ENCODE data around the gene STC2.
"Not testable (repeated sequence)": the region's sequence is repeated elsewhere in the genome, so short reads cannot be mapped to it uniquely, and the experiment has no call there.

Gene STC2, protein sequence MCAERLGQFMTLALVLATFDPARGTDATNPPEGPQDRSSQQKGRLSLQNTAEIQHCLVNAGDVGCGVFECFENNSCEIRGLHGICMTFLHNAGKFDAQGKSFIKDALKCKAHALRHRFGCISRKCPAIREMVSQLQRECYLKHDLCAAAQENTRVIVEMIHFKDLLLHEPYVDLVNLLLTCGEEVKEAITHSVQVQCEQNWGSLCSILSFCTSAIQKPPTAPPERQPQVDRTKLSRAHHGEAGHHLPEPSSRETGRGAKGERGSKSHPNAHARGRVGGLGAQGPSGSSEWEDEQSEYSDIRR

DNA sequence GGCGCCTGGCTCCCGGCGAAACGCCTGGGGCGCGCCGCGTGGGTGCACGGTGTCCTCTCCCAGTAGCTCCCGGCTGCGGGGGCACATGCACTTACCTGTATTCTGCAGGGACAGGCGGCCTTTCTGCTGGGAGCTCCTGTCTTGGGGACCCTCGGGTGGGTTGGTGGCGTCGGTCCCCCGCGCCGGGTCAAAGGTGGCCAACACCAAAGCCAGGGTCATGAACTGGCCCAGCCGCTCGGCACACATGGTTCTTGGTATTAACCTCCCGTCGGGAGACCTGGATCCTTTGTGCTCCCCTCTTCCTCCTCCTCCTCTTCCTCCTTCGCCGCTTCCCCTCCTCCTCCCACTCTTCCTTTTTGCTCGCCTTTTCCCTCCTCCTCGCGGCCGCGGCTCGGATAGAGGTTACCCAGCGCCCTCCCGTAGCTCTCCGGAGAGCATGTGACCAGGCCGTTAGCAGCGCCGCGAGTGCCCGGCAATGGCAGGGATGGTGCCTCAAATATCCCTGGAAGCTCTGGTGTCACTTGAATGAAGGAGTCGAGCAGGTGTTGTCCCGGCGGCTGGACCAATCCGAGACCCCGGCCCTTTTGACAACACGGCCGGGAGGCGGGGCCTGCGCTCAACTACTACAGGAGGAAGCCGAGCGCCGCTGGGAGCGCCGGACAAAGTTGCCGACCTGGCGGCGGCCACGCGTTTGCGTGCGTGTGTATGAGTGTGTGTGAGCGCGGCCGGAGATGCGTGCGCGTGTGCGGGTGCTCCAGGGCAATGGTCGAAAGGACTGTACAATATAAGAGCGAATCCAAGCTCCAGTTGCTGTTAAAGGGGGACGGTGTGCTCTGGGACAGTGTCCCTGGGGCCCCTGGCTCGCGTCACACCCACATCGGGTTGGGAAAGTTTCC, at the start of gene STC2:
TSS of gene STC2 (minus strand) at position 467 of the 896 bp plus-strand sequence. CDS start at position 246, 221 bp downstream.
- Histone ChIP-seq H3K27ac (ENCODE audit: low read depth, low read length) (peak within 1 kb of the TSS; percentile 88), H2AFZ (ENCODE audit: low read length, unreplicated experiment) (no peak within 1 kb of the TSS), H3K79me2 (ENCODE audit: control insufficient read depth, insufficient read depth, low read length, unreplicated experiment) (peaks cover 57% of the 10 kb centered on the region), H3K4me1 (ENCODE audit: control insufficient read depth, insufficient read depth, low read length, unreplicated experiment) (peaks cover 42% of the 10 kb centered on the region), H3K27me3 (ENCODE audit: insufficient read depth, low read length) (no peaks in the 10 kb centered on the region), H3K36me3 (ENCODE audit: insufficient read depth, low read length) (peaks cover 37% of the 10 kb centered on the region), H3K4me3 (ENCODE audit: low read depth, low read length) (peak within 1 kb of the TSS; percentile 92)

DNA sequence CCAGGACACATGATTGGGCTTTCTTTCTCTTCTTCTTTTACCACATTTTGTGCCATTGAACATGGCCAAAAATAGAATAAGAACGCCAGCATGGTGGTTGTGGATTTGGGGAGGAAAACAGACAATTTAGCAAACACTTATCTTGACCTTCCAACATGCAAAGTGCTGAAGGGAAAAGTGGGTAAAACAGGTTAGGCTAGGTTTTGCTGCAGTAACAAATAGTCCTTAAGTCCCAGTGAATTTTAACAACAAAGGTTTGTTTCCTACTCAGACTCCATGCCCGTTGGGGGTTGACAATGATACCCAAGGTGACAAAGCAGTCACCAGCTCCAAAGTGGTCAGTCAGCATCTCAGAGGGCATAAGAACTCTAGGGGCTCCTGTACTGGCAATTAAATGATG, 43.2 kb upstream of the STC2 start:
- no peaks in the 10 kb centered on the region for H3K79me2 ChIP-seq (ENCODE audit: control insufficient read depth, insufficient read depth, low read length, unreplicated experiment)
- no peaks in the 10 kb centered on the region for H3K27me3 ChIP-seq (ENCODE audit: insufficient read depth, low read length)
- no peak overlapping the region for H3K4me3 ChIP-seq (ENCODE audit: low read depth, low read length)
- no peaks in the 10 kb centered on the region for H3K36me3 ChIP-seq (ENCODE audit: insufficient read depth, low read length)
- no peak overlapping the region for H3K27ac ChIP-seq (ENCODE audit: low read depth, low read length)
- H2AFZ ChIP-seq (ENCODE audit: low read length, unreplicated experiment): no peak overlapping the region
- no peaks in the 10 kb centered on the region for H3K4me1 ChIP-seq (ENCODE audit: control insufficient read depth, insufficient read depth, low read length, unreplicated experiment)

DNA sequence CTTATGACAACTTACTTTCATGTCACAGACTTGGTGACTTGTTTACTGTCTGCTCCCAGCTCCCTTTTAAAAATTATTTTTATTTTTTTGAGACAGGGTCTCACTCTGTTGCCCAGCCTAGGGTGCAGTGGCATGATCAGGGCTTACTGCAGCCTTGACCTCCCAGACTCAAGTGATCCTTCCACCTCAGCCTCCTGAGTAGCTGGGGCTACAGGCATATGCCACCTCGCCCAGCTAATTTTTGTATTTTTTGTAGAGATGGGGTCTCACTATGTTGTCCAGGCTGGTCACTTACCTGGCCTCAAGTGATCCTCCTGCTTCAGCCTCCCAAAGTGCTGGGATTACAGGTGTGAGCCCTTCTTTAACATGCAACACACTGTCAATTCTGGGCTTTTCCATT, 35.2 kb upstream of the STC2 start:
- H3K4me1 ChIP-seq (ENCODE audit: control insufficient read depth, insufficient read depth, low read length, unreplicated experiment); H3K27ac ChIP-seq (ENCODE audit: low read depth, low read length); H3K27me3 ChIP-seq (ENCODE audit: insufficient read depth, low read length); H3K4me3 ChIP-seq (ENCODE audit: low read depth, low read length); H3K36me3 ChIP-seq (ENCODE audit: insufficient read depth, low read length); H2AFZ ChIP-seq (ENCODE audit: low read length, unreplicated experiment); H3K79me2 ChIP-seq (ENCODE audit: control insufficient read depth, insufficient read depth, low read length, unreplicated experiment): not testable (repeated sequence)

DNA sequence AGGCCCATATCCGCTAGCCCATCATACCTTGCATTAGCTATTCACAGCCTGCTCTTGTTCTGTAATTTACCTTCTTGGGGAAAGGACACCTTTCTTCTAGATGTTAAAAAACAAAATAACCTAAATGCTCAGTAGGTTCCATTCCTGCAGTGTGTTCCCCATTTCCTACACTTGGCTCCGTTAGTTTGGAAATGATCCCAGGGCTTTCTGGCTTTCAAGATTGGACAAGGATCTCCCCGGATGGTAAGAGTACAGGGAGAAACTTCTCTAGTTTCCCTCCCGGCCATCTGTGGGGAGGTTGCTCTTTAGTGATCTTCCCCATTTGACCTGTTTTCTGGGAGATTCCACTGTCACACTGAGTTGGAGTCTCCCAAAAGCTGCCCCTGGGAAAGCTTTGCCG, 27.3 kb upstream of the STC2 start:
- H3K27me3 ChIP-seq (ENCODE audit: insufficient read depth, low read length): no peaks in the 10 kb centered on the region
- H3K36me3 ChIP-seq (ENCODE audit: insufficient read depth, low read length): no peaks in the 10 kb centered on the region
- no peaks in the 10 kb centered on the region for H3K4me1 ChIP-seq (ENCODE audit: control insufficient read depth, insufficient read depth, low read length, unreplicated experiment)
- no peaks in the 10 kb centered on the region for H3K79me2 ChIP-seq (ENCODE audit: control insufficient read depth, insufficient read depth, low read length, unreplicated experiment)
- no peak overlapping the region for H2AFZ ChIP-seq (ENCODE audit: low read length, unreplicated experiment)
- H3K27ac ChIP-seq (ENCODE audit: low read depth, low read length): no peak overlapping the region
- H3K4me3 ChIP-seq (ENCODE audit: low read depth, low read length): no peak overlapping the region

DNA sequence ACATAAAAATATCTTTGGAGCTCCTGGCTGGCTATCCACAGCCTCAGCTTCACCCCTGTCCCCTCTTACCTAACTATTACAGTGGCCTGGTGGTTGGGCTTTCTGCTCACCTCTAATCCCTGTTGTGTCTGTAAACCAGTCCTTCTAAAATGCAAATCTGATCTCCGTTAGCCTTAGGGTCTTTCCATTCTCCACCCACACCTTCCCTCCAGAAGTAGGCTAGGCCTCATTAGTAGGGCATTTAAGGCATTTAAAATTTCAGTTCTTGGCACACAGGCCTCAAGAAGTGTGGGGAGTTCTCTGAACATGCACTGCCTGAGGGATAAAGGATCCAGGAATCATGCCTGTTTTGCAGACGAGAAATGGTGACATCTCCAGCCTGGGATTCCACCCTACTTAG, 26.4 kb upstream of the STC2 start:
- H3K79me2 ChIP-seq (ENCODE audit: control insufficient read depth, insufficient read depth, low read length, unreplicated experiment): no peaks in the 10 kb centered on the region
- H2AFZ ChIP-seq (ENCODE audit: low read length, unreplicated experiment): no peak overlapping the region
- H3K4me3 ChIP-seq (ENCODE audit: low read depth, low read length): no peak overlapping the region
- H3K4me1 ChIP-seq (ENCODE audit: control insufficient read depth, insufficient read depth, low read length, unreplicated experiment): no peaks in the 10 kb centered on the region
- H3K36me3 ChIP-seq (ENCODE audit: insufficient read depth, low read length): no peaks in the 10 kb centered on the region
- H3K27me3 ChIP-seq (ENCODE audit: insufficient read depth, low read length): no peaks in the 10 kb centered on the region
- H3K27ac ChIP-seq (ENCODE audit: low read depth, low read length): no peak overlapping the region

DNA sequence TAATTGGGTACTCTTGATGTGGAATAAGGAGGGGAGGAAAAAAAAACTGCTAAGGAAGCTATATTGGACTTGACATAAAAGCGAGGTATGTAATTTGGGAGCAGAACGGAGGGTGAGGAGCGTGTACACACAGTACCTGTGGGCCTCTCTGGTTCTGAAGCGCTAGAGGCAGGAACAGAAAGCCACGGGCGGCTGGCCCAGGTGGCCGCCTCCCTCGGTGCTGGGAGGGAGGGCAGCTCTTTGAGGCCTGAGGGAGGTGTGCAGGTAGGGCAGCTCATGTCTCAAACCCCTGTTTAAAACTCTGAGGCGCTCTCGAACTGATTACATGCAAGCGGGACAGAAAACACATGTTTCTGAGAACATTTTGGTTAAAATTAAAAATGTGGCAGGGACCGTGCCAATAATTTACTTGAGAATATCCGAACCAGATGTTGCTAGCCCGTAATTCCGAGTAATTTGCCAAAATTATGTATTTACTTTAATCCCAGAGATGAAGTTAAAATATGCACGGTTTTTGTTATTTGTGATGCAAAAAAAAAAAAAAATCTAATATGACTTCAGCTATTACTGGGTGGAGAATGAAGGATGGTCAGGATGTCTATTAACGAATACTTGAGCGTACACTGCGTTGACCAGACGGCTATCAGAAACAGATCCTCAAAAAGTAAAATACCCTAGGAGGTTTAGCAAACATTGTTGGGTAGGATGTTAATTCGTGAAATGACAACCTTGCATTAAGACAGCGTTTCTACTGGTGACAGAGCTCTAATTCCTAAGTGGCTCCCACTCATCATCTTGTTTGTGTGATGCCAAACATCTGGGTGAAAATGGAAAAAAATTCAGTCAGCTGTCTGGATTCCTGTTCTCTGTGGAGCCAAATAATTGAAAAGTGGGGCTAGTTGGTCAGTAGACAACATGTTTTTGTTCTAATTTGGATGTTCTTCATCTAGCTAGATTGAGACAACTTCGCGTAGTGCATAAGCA, 24.4 kb upstream of the STC2 start:
- Histone ChIP-seq H3K27me3 (ENCODE audit: insufficient read depth, low read length) (no peaks in the 10 kb centered on the region), H3K36me3 (ENCODE audit: insufficient read depth, low read length) (no peaks in the 10 kb centered on the region), H2AFZ (ENCODE audit: low read length, unreplicated experiment) (no peak overlapping the region), H3K4me1 (ENCODE audit: control insufficient read depth, insufficient read depth, low read length, unreplicated experiment) (no peaks in the 10 kb centered on the region), H3K79me2 (ENCODE audit: control insufficient read depth, insufficient read depth, low read length, unreplicated experiment) (no peaks in the 10 kb centered on the region), H3K4me3 (ENCODE audit: low read depth, low read length) (no peak overlapping the region), H3K27ac (ENCODE audit: low read depth, low read length) (no peak overlapping the region)

DNA sequence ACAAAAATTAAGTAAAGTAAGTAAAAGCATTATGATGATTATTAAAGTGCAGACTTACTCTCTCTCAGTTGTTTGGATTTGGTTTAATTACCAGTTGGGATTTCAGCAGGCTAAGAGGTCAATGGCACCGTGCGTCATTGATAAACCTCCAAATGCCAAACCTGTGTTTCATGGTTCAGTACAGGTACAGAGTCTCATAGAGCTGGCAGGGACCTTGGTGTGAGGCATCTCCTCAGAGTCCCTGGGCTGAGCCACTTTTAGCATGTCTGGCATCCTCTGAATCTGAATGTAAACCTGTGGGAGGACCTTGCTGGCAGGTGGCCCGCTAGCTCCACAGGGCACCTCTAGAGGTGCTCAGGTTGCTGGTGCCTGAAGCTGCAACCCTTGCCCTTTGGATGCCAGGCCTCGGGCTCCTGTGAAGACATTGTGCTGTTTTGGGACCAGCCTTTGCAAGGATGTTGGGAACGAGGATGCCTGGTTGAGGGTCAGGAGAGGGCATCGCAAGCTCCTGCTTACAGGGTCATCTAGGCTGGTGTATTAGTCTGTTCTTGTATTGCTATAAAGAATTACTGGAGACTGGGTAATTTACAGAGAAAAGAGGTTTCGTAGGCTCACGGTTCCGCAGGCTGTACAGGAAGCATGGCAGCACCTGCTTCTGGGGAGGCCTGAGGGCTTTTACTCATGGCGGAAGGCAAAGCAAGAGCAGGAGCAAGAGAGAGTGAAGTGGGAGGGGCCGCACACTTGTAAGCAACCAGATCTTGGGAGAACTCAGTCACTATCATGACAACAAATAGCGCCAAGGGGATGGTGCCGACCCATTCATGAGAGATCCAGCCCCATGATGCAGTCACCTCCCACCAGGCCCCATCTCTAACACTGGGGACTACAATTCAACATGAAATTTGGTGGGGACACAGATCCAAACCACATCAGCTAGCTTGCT, 14.9 kb upstream of the STC2 start:
- H3K79me2 ChIP-seq (ENCODE audit: control insufficient read depth, insufficient read depth, low read length, unreplicated experiment): no peaks in the 10 kb centered on the region

DNA sequence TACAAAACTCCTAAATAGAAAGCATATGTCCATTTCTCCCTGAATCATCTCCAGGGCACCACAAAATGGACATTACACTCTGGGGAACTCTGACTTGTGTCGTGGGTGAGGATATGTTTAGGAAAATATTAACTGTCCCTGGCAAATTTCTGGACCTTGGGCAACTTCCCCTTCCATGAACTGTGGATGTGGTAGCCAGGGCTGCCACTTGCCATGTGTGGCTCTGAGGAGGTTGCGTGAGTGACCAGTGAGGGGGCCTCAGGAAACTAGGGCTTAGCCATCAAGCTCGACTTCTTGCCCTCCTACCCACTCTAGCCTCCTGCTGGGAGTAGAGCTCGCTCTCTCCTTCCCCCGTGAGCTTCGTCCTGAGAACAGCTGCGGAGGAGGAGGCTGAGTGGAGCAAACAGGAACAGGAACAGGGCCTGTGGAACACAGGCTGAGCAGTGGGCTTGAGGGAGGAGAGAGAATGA, 13.8 kb upstream of the STC2 start:
- Histone ChIP-seq H3K4me3 (ENCODE audit: low read depth, low read length) (no peak overlapping the region), H3K4me1 (ENCODE audit: control insufficient read depth, insufficient read depth, low read length, unreplicated experiment) (no peaks in the 10 kb centered on the region), H3K36me3 (ENCODE audit: insufficient read depth, low read length) (no peaks in the 10 kb centered on the region), H3K27ac (ENCODE audit: low read depth, low read length) (no peak overlapping the region), H2AFZ (ENCODE audit: low read length, unreplicated experiment) (no peak overlapping the region), H3K79me2 (ENCODE audit: control insufficient read depth, insufficient read depth, low read length, unreplicated experiment) (no peaks in the 10 kb centered on the region), H3K27me3 (ENCODE audit: insufficient read depth, low read length) (no peaks in the 10 kb centered on the region)

More for the DNA sequence above, 14.9 kb upstream of the STC2 start:
- no peak overlapping the region for H3K4me3 ChIP-seq (ENCODE audit: low read depth, low read length)
- H2AFZ ChIP-seq (ENCODE audit: low read length, unreplicated experiment): no peak overlapping the region
- H3K4me1 ChIP-seq (ENCODE audit: control insufficient read depth, insufficient read depth, low read length, unreplicated experiment): no peaks in the 10 kb centered on the region
- no peak overlapping the region for H3K27ac ChIP-seq (ENCODE audit: low read depth, low read length)
- H3K27me3 ChIP-seq (ENCODE audit: insufficient read depth, low read length): no peaks in the 10 kb centered on the region
- no peaks in the 10 kb centered on the region for H3K36me3 ChIP-seq (ENCODE audit: insufficient read depth, low read length)

DNA sequence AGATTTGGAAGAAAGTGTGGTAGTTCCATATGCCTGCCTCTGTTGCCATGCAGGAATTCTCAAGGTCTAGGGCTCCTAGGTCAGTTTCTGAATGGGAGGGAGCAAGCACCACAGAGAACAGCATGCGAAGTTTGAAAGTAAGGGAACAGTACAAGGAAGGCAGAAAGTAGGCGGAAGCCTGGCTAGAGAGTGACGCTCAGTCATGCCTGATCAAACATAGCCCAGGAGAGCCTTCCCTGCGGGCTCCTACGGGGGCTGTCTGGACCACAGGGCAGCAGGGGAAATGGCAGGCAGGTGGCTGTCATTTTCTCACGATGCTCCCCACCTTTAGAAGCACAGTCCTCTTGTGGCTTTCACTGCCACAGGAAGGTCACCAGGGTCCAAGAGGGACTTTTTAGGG, 12.8 kb upstream of the STC2 start:
- no peak overlapping the region for H3K4me3 ChIP-seq (ENCODE audit: low read depth, low read length)
- no peak overlapping the region for H2AFZ ChIP-seq (ENCODE audit: low read length, unreplicated experiment)
- H3K4me1 ChIP-seq (ENCODE audit: control insufficient read depth, insufficient read depth, low read length, unreplicated experiment): no peaks in the 10 kb centered on the region
- H3K27ac ChIP-seq (ENCODE audit: low read depth, low read length): no peak overlapping the region
- no peaks in the 10 kb centered on the region for H3K79me2 ChIP-seq (ENCODE audit: control insufficient read depth, insufficient read depth, low read length, unreplicated experiment)
- H3K27me3 ChIP-seq (ENCODE audit: insufficient read depth, low read length): no peaks in the 10 kb centered on the region
- no peaks in the 10 kb centered on the region for H3K36me3 ChIP-seq (ENCODE audit: insufficient read depth, low read length)
